Heart left ventricle (tissue), 13 donors: Measurements from ENCODE around the gene CENPH.
"Not testable (repeated sequence)": the region's sequence is repeated elsewhere in the genome, so short reads cannot be mapped to it uniquely, and the experiment has no call there.

Experiments
- POLR2A ChIP-seq, 2 donors: fragments of 450-650 bp; IDR thresholded peaks; one replicate each; pipeline ENCODE4 v1.6.1; 2017; ENCODE audit warnings: antibody characterized with exemption in 2 of 2, mild to moderate bottlenecking in 2 of 2, moderate library complexity in 2 of 2
- TF ChIP-seq, protein P1 (sequence below), 12 donors: fragments of 200-600 bp; sonication (generic) in 4 of 12; IDR thresholded peaks; one replicate each; pipeline versions ENCODE4 v1.5.0 to v1.8.0; 2018 to 2022; ENCODE audit warnings: antibody characterized with exemption in 12 of 12, mild to moderate bottlenecking in 5 of 12
- donor health status: ischemic (EF 13 %, LVEDD 7.1; RV severe dilation, severe dysfunction).
- donor health status: DM: no; HTN: yes; CAD: no.
- donor health status: DM: no; HTN: no; CAD: no.
- donor health status: ischemic (EF 25% LVEDD 6.9; RV normal size, moderate dysfunction).
- donor health status: ischemic (EF 25% LVEDD 5.7; RV mildly dilated, moderate dysfunction).
- donor health status: ischemic (EF 35%, LVEDD 5.7; RV mildly dilated, moderate dysfunction).
- donor health status: nonischemic (EF 11% LVEDD 7.7; RV severe dilation, severe dysfunction).
- donor health status: DM: yes; HTN: yes; CAD: no.
- donor health status: PGD.
- donor health status: ischemic (EF 29% LVEDD 5.4; RV normal size, mild dysfunction).
- donor health status: nonischemic (EF 23%, LVEDD 6.1; RV moderate dilation, normal function).

DNA sequence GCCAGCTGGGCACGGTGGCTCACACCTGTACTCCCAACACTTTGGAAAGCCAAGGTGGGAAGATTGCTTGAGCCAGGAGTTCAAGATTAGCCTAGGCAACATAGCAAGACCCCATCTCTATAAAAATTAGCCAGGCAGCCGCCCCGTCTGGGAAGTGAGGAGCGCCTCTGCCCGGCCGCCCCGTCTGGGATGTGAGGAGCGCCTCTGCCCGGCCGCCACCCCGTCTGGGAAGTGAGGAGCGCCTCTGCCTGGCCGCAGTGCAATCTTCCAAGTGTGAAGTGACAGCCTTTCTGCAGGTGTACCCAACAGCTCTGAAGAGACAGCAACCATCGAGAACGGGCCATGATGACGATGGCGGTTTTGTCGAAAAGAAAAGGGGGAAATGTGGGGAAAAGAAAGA, 31.0 kb downstream of the CENPH start:
- TF ChIP-seq, protein P1, sequence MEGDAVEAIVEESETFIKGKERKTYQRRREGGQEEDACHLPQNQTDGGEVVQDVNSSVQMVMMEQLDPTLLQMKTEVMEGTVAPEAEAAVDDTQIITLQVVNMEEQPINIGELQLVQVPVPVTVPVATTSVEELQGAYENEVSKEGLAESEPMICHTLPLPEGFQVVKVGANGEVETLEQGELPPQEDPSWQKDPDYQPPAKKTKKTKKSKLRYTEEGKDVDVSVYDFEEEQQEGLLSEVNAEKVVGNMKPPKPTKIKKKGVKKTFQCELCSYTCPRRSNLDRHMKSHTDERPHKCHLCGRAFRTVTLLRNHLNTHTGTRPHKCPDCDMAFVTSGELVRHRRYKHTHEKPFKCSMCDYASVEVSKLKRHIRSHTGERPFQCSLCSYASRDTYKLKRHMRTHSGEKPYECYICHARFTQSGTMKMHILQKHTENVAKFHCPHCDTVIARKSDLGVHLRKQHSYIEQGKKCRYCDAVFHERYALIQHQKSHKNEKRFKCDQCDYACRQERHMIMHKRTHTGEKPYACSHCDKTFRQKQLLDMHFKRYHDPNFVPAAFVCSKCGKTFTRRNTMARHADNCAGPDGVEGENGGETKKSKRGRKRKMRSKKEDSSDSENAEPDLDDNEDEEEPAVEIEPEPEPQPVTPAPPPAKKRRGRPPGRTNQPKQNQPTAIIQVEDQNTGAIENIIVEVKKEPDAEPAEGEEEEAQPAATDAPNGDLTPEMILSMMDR (IDR thresholded peaks at IDR 0.05): not testable (repeated sequence)
- not testable (repeated sequence) for TF ChIP-seq POLR2A (IDR thresholded peaks at IDR 0.05)
